Effector memory CD4-positive, alpha-beta T cell (primary cell): Measurements from ENCODE around the gene TPX2.

Experiments used
- DNase-seq, 3 donors: peaks; one replicate each; pipeline ENCODE4 v3.0.0-alpha.2; 2020
- H3K27ac ChIP-seq: 2 replicates; pipeline ENCODE4 v1.7.0; 2013; ENCODE audit warnings: mild to moderate bottlenecking, low read length, moderate library complexity; ENCODE audit not compliant: insufficient read depth, poor library complexity, severe bottlenecking
- H3K27me3 ChIP-seq: replicated peaks from 2 replicates; pipeline ENCODE4 v1.7.0; 2013; ENCODE audit warnings: mild to moderate bottlenecking, low read length; ENCODE audit not compliant: insufficient read depth, control insufficient read depth, poor library complexity, severe bottlenecking
- H3K36me3 ChIP-seq: 2 replicates; pipeline ENCODE4 v1.7.0; 2013; ENCODE audit warnings: mild to moderate bottlenecking, low read length, moderate library complexity; ENCODE audit not compliant: control insufficient read depth, insufficient read depth
- H3K4me1 ChIP-seq: 2 replicates; pipeline ENCODE4 v1.7.0; 2013; ENCODE audit warnings: low read length, mild to moderate bottlenecking; ENCODE audit not compliant: control insufficient read depth, insufficient read depth, poor library complexity, severe bottlenecking
- H3K4me3 ChIP-seq: 2 replicates; pipeline ENCODE4 v1.7.0; 2013; ENCODE audit warnings: low read length, low read depth, mild to moderate bottlenecking; ENCODE audit not compliant: insufficient read depth, poor library complexity, severe bottlenecking
- H3K9me3 ChIP-seq: 2 replicates; pipeline ENCODE4 v1.7.0; 2013; ENCODE audit warnings: mild to moderate bottlenecking, low read length, moderate library complexity; ENCODE audit not compliant: control insufficient read depth

TPX2 gene

DNA sequence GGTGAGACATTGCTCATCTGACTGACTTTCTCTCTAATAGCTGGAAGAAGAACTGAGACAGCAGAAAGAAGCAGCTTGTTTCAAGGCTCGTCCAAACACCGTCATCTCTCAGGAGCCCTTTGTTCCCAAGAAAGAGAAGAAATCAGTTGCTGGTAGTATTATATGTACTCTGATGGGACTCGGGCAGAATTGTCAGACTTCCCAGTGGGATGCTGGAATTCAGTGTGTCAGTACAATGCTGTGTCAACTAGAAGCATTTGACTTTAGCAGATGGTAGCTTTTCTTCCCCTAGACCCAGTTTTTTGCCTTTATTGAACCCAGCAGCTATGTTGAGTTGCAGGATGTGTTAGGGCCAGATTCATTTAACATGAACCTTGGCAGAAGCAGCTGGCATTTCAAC lies 58.3 kb downstream of the TPX2 start:
- Histone ChIP-seq H3K9me3 (no peaks in the 10 kb centered on the region), H3K4me3 (no peak overlapping the region), H3K4me1 (no peaks in the 10 kb centered on the region), H3K27ac (no peak overlapping the region), H3K27me3 (no peaks in the 10 kb centered on the region), H3K36me3 (no peaks in the 10 kb centered on the region)
- DNase-seq = no peak

- H3K4me3 ChIP-seq = no peak overlapping the region
- no peaks in the 10 kb centered on the region for H3K27me3 ChIP-seq
- H3K36me3 ChIP-seq = no peaks in the 10 kb centered on the region
- DNase-seq = no peak
- no peaks in the 10 kb centered on the region for H3K9me3 ChIP-seq
- H3K4me1 ChIP-seq = no peaks in the 10 kb centered on the region
- H3K27ac ChIP-seq = no peak overlapping the region
Measured at GRCh38 chr20:31801508-31801907, 62.4 kb downstream of the TPX2 start.

DNA sequence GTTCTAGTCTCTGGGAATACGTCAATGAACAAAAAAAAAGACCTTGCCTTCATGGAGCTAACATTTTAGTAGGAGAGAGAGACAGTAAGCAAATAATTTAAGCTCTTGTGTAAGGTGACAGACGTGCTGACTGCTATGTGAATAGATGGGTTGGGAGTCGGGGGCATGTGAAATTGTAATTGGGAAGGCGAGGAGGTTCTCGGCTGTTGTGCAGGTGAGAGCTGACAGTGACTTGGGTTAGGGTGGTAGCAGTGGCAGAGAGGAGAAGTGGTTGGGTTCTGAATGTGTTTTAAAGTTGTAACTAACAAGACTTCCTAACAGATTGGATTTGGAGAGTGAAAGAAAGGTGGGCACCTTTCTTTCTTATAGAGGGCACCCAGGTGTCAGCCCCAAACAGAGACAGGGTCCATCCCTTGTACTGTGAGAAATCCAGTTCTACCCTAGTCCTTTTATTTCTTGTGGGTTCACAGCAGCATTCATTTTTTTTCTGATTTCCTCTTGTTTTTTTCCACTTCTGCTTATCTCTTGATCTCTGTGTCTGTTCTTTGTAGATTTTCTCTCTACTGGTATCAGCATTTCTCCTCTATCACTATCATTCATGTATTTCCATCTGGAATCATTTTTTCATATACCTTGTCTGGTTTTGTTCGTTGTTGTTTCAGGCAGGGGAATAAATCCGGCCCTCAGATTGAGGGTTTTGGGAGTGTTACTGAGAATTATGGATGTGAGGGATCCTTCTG lies 64.6 kb downstream of the TPX2 start:
- Histone ChIP-seq H3K4me1 (no peaks in the 10 kb centered on the region), H3K27me3 (no peaks in the 10 kb centered on the region), H3K4me3 (no peak overlapping the region), H3K9me3 (no peaks in the 10 kb centered on the region), H3K36me3 (no peaks in the 10 kb centered on the region), H3K27ac (no peak overlapping the region)
- no peak for DNase-seq

GRCh38 chr20:31806564-31807355 lies 67.7 kb downstream of the TPX2 start:
- DNase-seq = no peak
- H3K27ac ChIP-seq = no peak overlapping the region
- no peaks in the 10 kb centered on the region for H3K27me3 ChIP-seq

GRCh38 chr20:31808481-31808880 lies 69.4 kb downstream of the TPX2 start:
- Histone ChIP-seq H3K36me3 (no peaks in the 10 kb centered on the region), H3K27ac (no peak overlapping the region), H3K4me3 (no peak overlapping the region)

More at GRCh38 chr20:31806564-31807355, 67.7 kb downstream of the TPX2 start:
- Histone ChIP-seq H3K4me3 (no peak overlapping the region), H3K4me1 (no peaks in the 10 kb centered on the region), H3K36me3 (no peaks in the 10 kb centered on the region), H3K9me3 (no peaks in the 10 kb centered on the region)

DNA sequence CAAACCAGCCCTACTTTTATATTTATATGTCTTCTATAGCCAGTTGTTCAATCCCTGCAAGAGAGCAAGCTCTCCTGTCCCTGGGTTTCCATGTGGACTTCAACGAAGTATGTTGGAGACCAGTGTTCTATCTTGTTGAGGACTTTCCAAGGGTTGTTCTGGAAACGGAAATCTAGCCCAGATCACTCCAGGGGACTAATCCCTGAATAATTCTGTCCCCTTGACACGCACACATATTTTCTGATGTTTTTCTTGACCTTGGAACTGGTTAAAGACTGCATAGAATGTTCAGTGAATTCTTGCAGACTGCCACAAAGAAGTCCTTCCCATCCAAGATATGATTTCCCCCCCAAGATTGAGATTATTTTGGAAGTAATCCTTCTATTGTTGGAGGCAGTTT lies 70.6 kb downstream of the TPX2 start:
- H3K4me1 ChIP-seq = no peaks in the 10 kb centered on the region
- no peaks in the 10 kb centered on the region for H3K27me3 ChIP-seq
- DNase-seq = no peak
- no peak overlapping the region for H3K27ac ChIP-seq
- H3K9me3 ChIP-seq = no peaks in the 10 kb centered on the region
- H3K36me3 ChIP-seq = no peaks in the 10 kb centered on the region
- H3K4me3 ChIP-seq = no peak overlapping the region

More at GRCh38 chr20:31808481-31808880, 69.4 kb downstream of the TPX2 start:
- H3K4me1 ChIP-seq = no peaks in the 10 kb centered on the region
- H3K9me3 ChIP-seq = no peaks in the 10 kb centered on the region
- no peaks in the 10 kb centered on the region for H3K27me3 ChIP-seq
- DNase-seq = no peak

GRCh38 chr20:31811198-31811597 lies 72.1 kb downstream of the TPX2 start:
- DNase-seq = no peak
- H3K4me3 ChIP-seq = no peak overlapping the region
- no peaks in the 10 kb centered on the region for H3K4me1 ChIP-seq
- H3K27me3 ChIP-seq = no peaks in the 10 kb centered on the region
- no peak overlapping the region for H3K27ac ChIP-seq
- no peaks in the 10 kb centered on the region for H3K36me3 ChIP-seq
- no peaks in the 10 kb centered on the region for H3K9me3 ChIP-seq

- Histone ChIP-seq H3K4me1 (no peaks in the 10 kb centered on the region), H3K9me3 (no peaks in the 10 kb centered on the region), H3K27me3 (no peaks in the 10 kb centered on the region), H3K36me3 (no peaks in the 10 kb centered on the region), H3K27ac (no peak overlapping the region), H3K4me3 (no peak overlapping the region)
- DNase-seq = no peak
Measured at GRCh38 chr20:31811796-31812728, 73.0 kb downstream of the TPX2 start.

GRCh38 chr20:31813611-31814010 lies 74.5 kb downstream of the TPX2 start:
- Histone ChIP-seq H3K27ac (no peak overlapping the region), H3K4me3 (no peak overlapping the region), H3K9me3 (no peaks in the 10 kb centered on the region), H3K4me1 (no peaks in the 10 kb centered on the region), H3K36me3 (no peaks in the 10 kb centered on the region), H3K27me3 (no peaks in the 10 kb centered on the region)
- DNase-seq = no peak
